ENCODE data around the gene MLXIP.

The MLXIP gene, protein sequence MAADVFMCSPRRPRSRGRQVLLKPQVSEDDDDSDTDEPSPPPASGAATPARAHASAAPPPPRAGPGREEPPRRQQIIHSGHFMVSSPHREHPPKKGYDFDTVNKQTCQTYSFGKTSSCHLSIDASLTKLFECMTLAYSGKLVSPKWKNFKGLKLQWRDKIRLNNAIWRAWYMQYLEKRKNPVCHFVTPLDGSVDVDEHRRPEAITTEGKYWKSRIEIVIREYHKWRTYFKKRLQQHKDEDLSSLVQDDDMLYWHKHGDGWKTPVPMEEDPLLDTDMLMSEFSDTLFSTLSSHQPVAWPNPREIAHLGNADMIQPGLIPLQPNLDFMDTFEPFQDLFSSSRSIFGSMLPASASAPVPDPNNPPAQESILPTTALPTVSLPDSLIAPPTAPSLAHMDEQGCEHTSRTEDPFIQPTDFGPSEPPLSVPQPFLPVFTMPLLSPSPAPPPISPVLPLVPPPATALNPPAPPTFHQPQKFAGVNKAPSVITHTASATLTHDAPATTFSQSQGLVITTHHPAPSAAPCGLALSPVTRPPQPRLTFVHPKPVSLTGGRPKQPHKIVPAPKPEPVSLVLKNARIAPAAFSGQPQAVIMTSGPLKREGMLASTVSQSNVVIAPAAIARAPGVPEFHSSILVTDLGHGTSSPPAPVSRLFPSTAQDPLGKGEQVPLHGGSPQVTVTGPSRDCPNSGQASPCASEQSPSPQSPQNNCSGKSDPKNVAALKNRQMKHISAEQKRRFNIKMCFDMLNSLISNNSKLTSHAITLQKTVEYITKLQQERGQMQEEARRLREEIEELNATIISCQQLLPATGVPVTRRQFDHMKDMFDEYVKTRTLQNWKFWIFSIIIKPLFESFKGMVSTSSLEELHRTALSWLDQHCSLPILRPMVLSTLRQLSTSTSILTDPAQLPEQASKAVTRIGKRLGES

DNA sequence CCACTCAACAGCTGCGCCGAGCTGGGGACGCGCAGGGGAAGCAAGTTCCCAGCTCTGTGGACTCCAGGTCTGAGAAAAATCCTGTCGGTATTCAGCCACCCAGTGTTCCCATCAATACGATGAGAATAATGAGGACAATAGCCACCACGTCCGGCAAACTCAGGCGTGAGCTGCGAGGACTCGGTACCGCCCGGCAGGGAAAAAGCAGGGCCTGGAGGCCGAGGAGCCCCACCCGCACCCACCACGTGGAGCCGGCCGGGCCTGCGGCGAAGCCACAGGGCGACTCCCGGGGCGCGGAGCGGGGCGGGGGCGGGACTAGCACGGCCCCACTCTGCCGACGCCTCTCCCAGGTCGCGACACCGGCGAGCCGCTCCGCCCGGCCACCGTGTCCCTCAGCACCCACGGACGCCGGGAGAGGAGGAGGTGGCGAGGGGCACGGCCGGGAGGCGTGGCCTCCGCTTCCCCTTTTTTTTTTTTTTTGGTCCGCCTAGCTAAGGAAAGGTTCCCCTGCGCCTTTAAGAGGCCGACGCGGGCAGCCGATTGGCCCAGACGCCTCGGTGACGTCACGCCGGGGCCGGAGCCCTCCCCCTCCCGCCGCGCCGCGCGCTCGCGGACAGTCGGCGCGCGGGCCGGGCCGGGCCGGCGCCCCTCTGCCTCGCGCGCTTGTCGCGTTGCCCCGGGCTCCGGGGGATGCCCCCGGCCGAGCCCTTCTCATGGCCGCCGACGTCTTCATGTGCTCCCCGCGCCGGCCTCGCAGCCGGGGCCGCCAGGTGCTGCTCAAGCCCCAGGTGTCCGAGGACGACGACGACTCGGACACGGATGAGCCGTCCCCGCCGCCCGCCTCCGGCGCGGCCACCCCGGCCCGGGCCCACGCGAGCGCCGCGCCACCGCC is at the start of gene MLXIP:
TSS of gene MLXIP (plus strand) at position 616 of the 892 bp plus-strand sequence. CDS start at position 714, 98 bp downstream.
- Histone ChIP-seq H2AFZ (ENCODE audit: low read length) (peak within 1 kb of the TSS; percentile 99), H4K20me1 (ENCODE audit: insufficient read depth, low read length, poor library complexity, severe bottlenecking) (peaks cover 37% of the 10 kb centered on the region), H3K79me2 (ENCODE audit: insufficient read depth, low read length) (peaks cover 45% of the 10 kb centered on the region), H3K9me2 (replicated peaks; ENCODE audit: low read depth, low read length) (no peaks in the 10 kb centered on the region), H3K27me3 (ENCODE audit: insufficient read depth, low read length, poor library complexity, severe bottlenecking) (no peaks in the 10 kb centered on the region), H3K4me1 (ENCODE audit: insufficient read depth, low read length, poor library complexity, severe bottlenecking) (peaks cover 38% of the 10 kb centered on the region), H3K9me3 (ENCODE audit: insufficient read depth, low read depth, low read length) (no peaks in the 10 kb centered on the region), H3K36me3 (ENCODE audit: insufficient read depth, low read length) (no peaks in the 10 kb centered on the region), H3K4me3 (ENCODE audit: low read length, poor library complexity, severe bottlenecking) (peak within 1 kb of the TSS; percentile 74), H3K9ac (ENCODE audit: low read depth, low read length, poor library complexity, severe bottlenecking) (peak within 1 kb of the TSS; percentile 83), H3K4me2 (ENCODE audit: low read depth, low read length, poor library complexity, severe bottlenecking) (peak within 1 kb of the TSS; percentile 96), H3F3A (ENCODE audit: low read depth) (peaks cover 4% of the 10 kb centered on the region; the same call in 1 of the 2 replicates)
- TF ChIP-seq, protein P1, sequence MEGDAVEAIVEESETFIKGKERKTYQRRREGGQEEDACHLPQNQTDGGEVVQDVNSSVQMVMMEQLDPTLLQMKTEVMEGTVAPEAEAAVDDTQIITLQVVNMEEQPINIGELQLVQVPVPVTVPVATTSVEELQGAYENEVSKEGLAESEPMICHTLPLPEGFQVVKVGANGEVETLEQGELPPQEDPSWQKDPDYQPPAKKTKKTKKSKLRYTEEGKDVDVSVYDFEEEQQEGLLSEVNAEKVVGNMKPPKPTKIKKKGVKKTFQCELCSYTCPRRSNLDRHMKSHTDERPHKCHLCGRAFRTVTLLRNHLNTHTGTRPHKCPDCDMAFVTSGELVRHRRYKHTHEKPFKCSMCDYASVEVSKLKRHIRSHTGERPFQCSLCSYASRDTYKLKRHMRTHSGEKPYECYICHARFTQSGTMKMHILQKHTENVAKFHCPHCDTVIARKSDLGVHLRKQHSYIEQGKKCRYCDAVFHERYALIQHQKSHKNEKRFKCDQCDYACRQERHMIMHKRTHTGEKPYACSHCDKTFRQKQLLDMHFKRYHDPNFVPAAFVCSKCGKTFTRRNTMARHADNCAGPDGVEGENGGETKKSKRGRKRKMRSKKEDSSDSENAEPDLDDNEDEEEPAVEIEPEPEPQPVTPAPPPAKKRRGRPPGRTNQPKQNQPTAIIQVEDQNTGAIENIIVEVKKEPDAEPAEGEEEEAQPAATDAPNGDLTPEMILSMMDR (conservative IDR thresholded peaks at IDR 0.05; ENCODE audit: low read length): no peak
- TF ChIP-seq EZH2phosphoT487 (IDR thresholded peaks at IDR 0.05; ENCODE audit: borderline replicate concordance): no peak

DNA sequence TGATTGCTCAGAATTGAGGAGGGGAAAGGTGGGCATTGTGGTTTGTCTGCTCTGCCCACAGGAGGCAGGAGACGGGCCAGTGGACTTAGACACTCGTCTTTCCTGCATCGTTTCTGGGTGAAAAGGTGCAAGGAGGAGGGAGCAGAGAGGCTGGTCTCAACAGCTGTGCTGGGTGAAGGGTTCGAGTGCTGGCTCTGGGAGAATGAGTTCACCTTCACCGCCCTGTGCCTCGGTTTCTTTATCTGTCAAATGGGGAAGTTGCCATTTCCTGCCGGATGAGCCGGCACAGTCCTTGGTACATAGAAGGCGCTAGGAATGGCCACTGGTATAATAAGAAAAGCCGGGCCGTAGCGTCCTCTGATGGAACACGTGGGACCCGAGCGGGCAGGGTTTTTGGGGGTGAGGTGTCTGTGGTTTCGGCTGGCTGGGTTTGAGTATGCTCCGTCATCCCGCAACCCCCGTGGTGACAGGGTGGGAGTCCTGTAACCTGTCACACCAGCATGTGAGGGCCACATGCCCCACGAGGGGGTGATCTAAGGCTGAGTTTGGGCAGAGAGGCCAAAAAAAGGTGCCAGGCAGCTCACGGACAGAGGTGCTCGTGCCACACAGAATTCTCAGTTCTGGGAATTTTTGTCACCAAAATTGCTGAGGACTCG is 49.5 kb upstream of the MLXIP start:
- H3K4me1 ChIP-seq (ENCODE audit: insufficient read depth, low read length, poor library complexity, severe bottlenecking): peaks cover 9% of the 10 kb centered on the region
- no peaks in the 10 kb centered on the region for H3K9me2 ChIP-seq (replicated peaks; ENCODE audit: low read depth, low read length)
- no peak overlapping the region for H3K9ac ChIP-seq (ENCODE audit: low read depth, low read length, poor library complexity, severe bottlenecking)
- no peaks in the 10 kb centered on the region for H3K9me3 ChIP-seq (ENCODE audit: insufficient read depth, low read depth, low read length)
- no peaks in the 10 kb centered on the region for H3F3A ChIP-seq (ENCODE audit: low read depth)
- no peak overlapping the region for H3K4me3 ChIP-seq (ENCODE audit: low read length, poor library complexity, severe bottlenecking)
- peaks cover 44% of the 10 kb centered on the region for H4K20me1 ChIP-seq (ENCODE audit: insufficient read depth, low read length, poor library complexity, severe bottlenecking)
- no peak for TF ChIP-seq EZH2phosphoT487 (IDR thresholded peaks at IDR 0.05; ENCODE audit: borderline replicate concordance)
- TF ChIP-seq, protein P1 (conservative IDR thresholded peaks at IDR 0.05; ENCODE audit: low read length): no peak
- H3K36me3 ChIP-seq (ENCODE audit: insufficient read depth, low read length): peaks cover 3% of the 10 kb centered on the region; the same call in 1 of the 2 replicates
- H3K79me2 ChIP-seq (ENCODE audit: insufficient read depth, low read length): peaks cover 93% of the 10 kb centered on the region
- H3K4me2 ChIP-seq (ENCODE audit: low read depth, low read length, poor library complexity, severe bottlenecking): peak overlapping the region; percentile 39
- no peaks in the 10 kb centered on the region for H3K27me3 ChIP-seq (ENCODE audit: insufficient read depth, low read length, poor library complexity, severe bottlenecking)
- H2AFZ ChIP-seq (ENCODE audit: low read length): no peak overlapping the region

All from Loucy (cell line).